Trophoblast cell (in vitro differentiated cells and primary cell): ENCODE measurements around the gene LRRC3B.
A peak's percentile ranks its signal among the peaks of the same experiment; 100 is the strongest.

ENCODE experiments used
- DNase-seq, 2 donors: peaks; one replicate each; pipeline ENCODE4 v3.0.0-alpha.2; 2016
- H2AFZ ChIP-seq: 2 replicates; pipeline ENCODE4 v1.6.1; 2013; ENCODE audit warnings: low read length, moderate library complexity, mild to moderate bottlenecking; ENCODE audit not compliant: insufficient read depth, poor library complexity
- H2AK5ac ChIP-seq: 2 replicates; pipeline ENCODE4 v1.6.1; 2013; ENCODE audit warnings: mild to moderate bottlenecking, low read length
- H2BK120ac ChIP-seq: 2 replicates; pipeline ENCODE4 v1.6.1; 2013; ENCODE audit warnings: low read length, mild to moderate bottlenecking, moderate library complexity; ENCODE audit not compliant: insufficient read depth, poor library complexity
- H2BK12ac ChIP-seq: 2 replicates; pipeline ENCODE4 v1.6.1; 2013; ENCODE audit warnings: mild to moderate bottlenecking, low read length, moderate library complexity
- H2BK5ac ChIP-seq: 2 replicates; pipeline ENCODE4 v1.6.1; 2013; ENCODE audit warnings: low read length, low read depth, moderate library complexity, mild to moderate bottlenecking; ENCODE audit not compliant: poor library complexity
- H3K14ac ChIP-seq: 2 replicates; pipeline ENCODE4 v1.6.1; 2013; ENCODE audit warnings: mild to moderate bottlenecking, low read length
- H3K18ac ChIP-seq: 2 replicates; pipeline ENCODE4 v1.6.1; 2013; ENCODE audit warnings: mild to moderate bottlenecking, low read length
- H3K23ac ChIP-seq: 2 replicates; pipeline ENCODE4 v1.6.1; 2013; ENCODE audit warnings: low read length
- H3K27ac ChIP-seq: 2 replicates; pipeline ENCODE4 v1.5.1; 2013; ENCODE audit warnings: low read depth, mild to moderate bottlenecking, inconsistent platforms, low read length, moderate library complexity
- H3K27me3 ChIP-seq: 2 replicates; pipeline ENCODE4 v1.6.1; 2013; ENCODE audit warnings: inconsistent platforms, mild to moderate bottlenecking, low read length, moderate library complexity; ENCODE audit not compliant: insufficient read depth
- H3K36me3 ChIP-seq, 2 experiments: 1 replicate in 1 of 2; 2 replicates in 1 of 2; pipeline ENCODE4 v1.6.1; 2013; ENCODE audit warnings: low read length in 2 of 2, mild to moderate bottlenecking in 2 of 2, moderate library complexity in 1 of 2; ENCODE audit not compliant: insufficient read depth in 2 of 2, control insufficient read depth in 1 of 2
- H3K4ac ChIP-seq: 2 replicates; pipeline ENCODE4 v1.6.1; 2013; ENCODE audit warnings: low read depth, mild to moderate bottlenecking, low read length, moderate library complexity
- H3K4me1 ChIP-seq, 2 experiments: 1 replicate in 1 of 2; 2 replicates in 1 of 2; pipeline ENCODE4 v1.6.1; 2013; ENCODE audit warnings: low read length in 2 of 2, mild to moderate bottlenecking in 2 of 2, moderate library complexity in 1 of 2; ENCODE audit not compliant: insufficient read depth in 2 of 2, control insufficient read depth in 1 of 2
- H3K4me2 ChIP-seq: 2 replicates; pipeline ENCODE4 v1.6.1; 2013; ENCODE audit warnings: inconsistent platforms, mild to moderate bottlenecking, low read length, moderate library complexity
- H3K4me3 ChIP-seq: 2 replicates; pipeline ENCODE4 v1.5.1; 2013; ENCODE audit warnings: mild to moderate bottlenecking, low read depth, low read length, inconsistent platforms
- H3K79me1 ChIP-seq: one replicate; pipeline ENCODE4 v1.6.1; 2013; ENCODE audit warnings: low read length
- H3K79me2 ChIP-seq: 2 replicates; pipeline ENCODE4 v1.6.1; 2013; ENCODE audit warnings: low read length, mild to moderate bottlenecking; ENCODE audit not compliant: control insufficient read depth, insufficient read depth, poor library complexity
- H3K9ac ChIP-seq: 2 replicates; pipeline ENCODE4 v1.6.1; 2013; ENCODE audit warnings: mild to moderate bottlenecking, low read length
- H3K9me3 ChIP-seq: 2 replicates; pipeline ENCODE4 v1.6.1; 2013; ENCODE audit warnings: low read depth, mild to moderate bottlenecking, control low read depth, inconsistent platforms, low read length; ENCODE audit not compliant: insufficient read depth
- H4K12ac ChIP-seq: 2 replicates; pipeline ENCODE4 v1.6.1; 2013; ENCODE audit warnings: low read depth, mild to moderate bottlenecking, low read length, moderate library complexity
- H4K8ac ChIP-seq: 2 replicates; pipeline ENCODE4 v1.6.1; 2013; ENCODE audit warnings: low read depth, mild to moderate bottlenecking, low read length, moderate library complexity
- H4K91ac ChIP-seq: one replicate; pipeline ENCODE4 v1.6.1; 2013; ENCODE audit warnings: low read depth, mild to moderate bottlenecking, low read length, moderate library complexity
- WGBS: extraction: QIAGEN DNeasy Blood & Tissue Kit; methylation state at CpG from one replicate; pipeline ENCODE4 v1.1.7; 2013; ENCODE audit warnings: missing lambda C conversion rate; ENCODE audit not compliant: insufficient read length, insufficient coverage; ENCODE audit errors: extremely low coverage; 5-methylcytosine and 5-hydroxymethylcytosine counted together

Gene LRRC3B

DNA sequence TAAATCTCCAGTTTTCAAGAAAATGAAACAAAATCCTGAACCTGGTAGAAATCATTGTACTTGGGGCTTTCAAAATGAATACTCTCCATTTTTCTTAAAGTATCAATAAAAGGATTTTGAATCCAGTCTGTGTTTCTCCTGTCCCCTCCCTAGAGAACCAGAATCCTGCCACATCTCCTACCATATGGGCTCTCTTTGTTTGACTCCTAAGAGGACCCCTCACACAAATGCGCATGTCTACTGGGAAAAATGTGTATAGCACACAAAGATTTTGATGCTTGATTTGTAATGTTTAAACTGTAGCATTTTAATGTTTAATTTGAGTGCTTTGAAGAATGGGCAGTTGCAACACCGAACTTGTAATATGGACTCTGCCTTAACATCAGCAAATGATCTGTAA is 25.9 kb downstream of the LRRC3B start:
- Histone ChIP-seq H4K12ac (no peak overlapping the region), H4K8ac (no peak overlapping the region), H3K9me3 (no peaks in the 10 kb centered on the region), H3K14ac (no peak overlapping the region), H3K18ac (no peak overlapping the region), H3K27me3 (no peaks in the 10 kb centered on the region), H3K4me2 (no peak overlapping the region), H3K4me3 (no peak overlapping the region), H3K27ac (no peak overlapping the region), H3K79me1 (no peaks in the 10 kb centered on the region), H3K23ac (no peak overlapping the region), H3K79me2 (no peaks in the 10 kb centered on the region), H3K36me3 (no peaks in the 10 kb centered on the region), H2AK5ac (no peak overlapping the region), H2BK12ac (no peak overlapping the region), H2BK120ac (no peak overlapping the region), H3K4me1 (no peaks in the 10 kb centered on the region), H2AFZ (no peak overlapping the region), H3K9ac (no peak overlapping the region), H4K91ac (no peak overlapping the region), H3K4ac (no peak overlapping the region), H2BK5ac (no peak overlapping the region)
- DNase-seq, result no peak
- no CpG with 5 or more reads among the region's 2 CpGs for WGBS

DNA sequence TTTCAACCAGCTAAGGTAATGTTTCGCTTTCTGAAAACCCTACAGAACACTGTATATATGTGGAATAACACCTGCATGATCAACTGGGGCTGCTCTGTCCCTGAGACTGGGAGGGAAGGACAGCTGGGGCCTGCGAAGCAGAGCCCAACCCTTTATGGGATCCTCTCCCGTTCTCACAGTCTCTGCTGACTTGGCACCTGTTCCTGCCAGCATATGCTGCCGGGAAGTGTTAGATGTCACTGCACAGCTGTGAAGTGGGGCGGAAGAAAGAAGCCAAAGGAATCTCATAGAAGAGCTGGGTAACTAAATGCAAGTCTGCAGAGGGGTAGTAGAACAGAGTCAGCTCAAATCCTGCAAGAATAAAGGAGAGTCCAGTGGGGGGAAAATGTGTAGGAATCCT is 29.6 kb downstream of the LRRC3B start:
- H4K91ac ChIP-seq, result no peak overlapping the region
- WGBS, result no CpG with 5 or more reads among the region's 5 CpGs
- no peak overlapping the region for H2AK5ac ChIP-seq
- H3K23ac ChIP-seq, result no peak overlapping the region
- H3K79me2 ChIP-seq, result no peaks in the 10 kb centered on the region
- no peaks in the 10 kb centered on the region for H3K4me1 ChIP-seq
- H3K79me1 ChIP-seq, result no peaks in the 10 kb centered on the region
- no peaks in the 10 kb centered on the region for H3K36me3 ChIP-seq
- no peak overlapping the region for H2BK5ac ChIP-seq
- H3K9me3 ChIP-seq, result no peaks in the 10 kb centered on the region
- H2AFZ ChIP-seq, result no peak overlapping the region
- H2BK120ac ChIP-seq, result no peak overlapping the region
- no peak for DNase-seq
- no peak overlapping the region for H3K9ac ChIP-seq
- H4K12ac ChIP-seq, result no peak overlapping the region
- no peak overlapping the region for H3K4me3 ChIP-seq
- no peak overlapping the region for H3K14ac ChIP-seq
- no peaks in the 10 kb centered on the region for H3K27me3 ChIP-seq
- no peak overlapping the region for H3K4ac ChIP-seq
- H4K8ac ChIP-seq, result no peak overlapping the region
- no peak overlapping the region for H3K18ac ChIP-seq
- H3K4me2 ChIP-seq, result no peak overlapping the region
- H2BK12ac ChIP-seq, result no peak overlapping the region
- H3K27ac ChIP-seq, result no peak overlapping the region

DNA sequence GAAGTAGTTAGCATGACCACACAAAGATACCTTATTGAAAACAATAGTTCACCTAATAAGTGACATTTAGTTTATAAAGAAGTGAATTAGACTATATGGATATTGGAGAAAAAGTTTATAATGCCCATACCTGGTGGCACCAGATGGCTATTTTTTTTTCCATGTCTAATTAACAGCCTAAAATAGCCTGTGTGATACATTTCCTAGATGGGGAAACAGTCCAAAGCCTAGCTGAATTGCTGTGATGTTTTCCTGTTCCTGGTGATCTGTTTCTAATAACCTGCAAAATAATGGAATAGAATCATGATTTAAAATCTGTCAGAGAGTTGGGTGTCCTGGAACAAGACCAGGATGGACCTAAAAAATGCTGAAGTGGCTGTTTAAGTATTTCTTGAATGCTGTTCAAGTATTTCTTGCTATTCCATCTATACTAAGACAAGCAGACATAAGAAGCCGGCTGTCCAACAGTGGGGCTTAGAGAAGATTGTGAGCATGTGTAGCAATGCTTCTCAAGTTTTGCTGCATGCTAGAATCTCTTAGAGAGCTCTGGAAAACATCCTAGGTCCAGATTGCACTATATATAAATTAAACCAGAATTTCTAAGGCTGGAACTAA is 31.3 kb downstream of the LRRC3B start:
- Histone ChIP-seq H4K91ac (no peak overlapping the region), H3K4ac (no peak overlapping the region), H2BK120ac (no peak overlapping the region), H3K27me3 (no peaks in the 10 kb centered on the region), H3K4me1 (no peaks in the 10 kb centered on the region), H3K18ac (no peak overlapping the region), H3K9ac (no peak overlapping the region), H2AK5ac (no peak overlapping the region), H3K14ac (no peak overlapping the region), H3K79me1 (no peaks in the 10 kb centered on the region), H3K9me3 (no peaks in the 10 kb centered on the region), H3K4me2 (no peak overlapping the region), H3K27ac (no peak overlapping the region), H4K8ac (no peak overlapping the region), H2BK5ac (no peak overlapping the region), H2BK12ac (no peak overlapping the region), H4K12ac (no peak overlapping the region), H3K4me3 (no peak overlapping the region), H2AFZ (no peak overlapping the region), H3K79me2 (no peaks in the 10 kb centered on the region), H3K23ac (no peak overlapping the region), H3K36me3 (no peaks in the 10 kb centered on the region)
- no peak for DNase-seq
- no CpG with 5 or more reads among the region's 1 CpG for WGBS

DNA sequence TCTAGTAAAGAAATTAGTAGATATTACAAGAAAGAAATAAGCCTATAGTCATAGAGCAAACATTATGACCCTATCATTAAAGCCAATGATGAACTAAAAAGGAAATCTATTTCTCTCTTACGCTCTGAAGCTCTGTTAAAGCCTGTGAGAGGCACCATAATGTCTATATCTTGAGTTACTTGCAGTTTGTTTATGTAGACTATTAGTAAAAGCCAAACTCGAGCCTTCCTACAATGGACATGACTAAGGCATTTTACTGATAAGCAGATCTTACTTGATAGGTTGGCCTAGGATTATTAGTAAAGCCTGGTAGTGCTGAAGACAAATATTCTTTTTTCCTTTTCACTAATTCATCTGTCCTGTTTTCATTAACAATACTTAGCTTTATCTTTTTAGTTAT is 32.7 kb downstream of the LRRC3B start:
- H3K14ac ChIP-seq, result no peak overlapping the region
- no peaks in the 10 kb centered on the region for H3K79me2 ChIP-seq
- WGBS, result no CpG with 5 or more reads among the region's 2 CpGs
- H3K9me3 ChIP-seq, result no peaks in the 10 kb centered on the region
- no peak overlapping the region for H2BK5ac ChIP-seq
- no peak overlapping the region for H3K27ac ChIP-seq
- no peak overlapping the region for H3K9ac ChIP-seq
- no peaks in the 10 kb centered on the region for H3K4me1 ChIP-seq
- no peak overlapping the region for H3K4ac ChIP-seq
- H2AK5ac ChIP-seq, result no peak overlapping the region
- H4K91ac ChIP-seq, result no peak overlapping the region
- no peak overlapping the region for H4K12ac ChIP-seq
- H3K27me3 ChIP-seq, result no peaks in the 10 kb centered on the region
- no peak overlapping the region for H2BK12ac ChIP-seq
- no peaks in the 10 kb centered on the region for H3K79me1 ChIP-seq
- peak in 1 of 2 donors; percentile 12 for DNase-seq
- H3K4me2 ChIP-seq, result no peak overlapping the region
- H3K36me3 ChIP-seq, result no peaks in the 10 kb centered on the region
- H4K8ac ChIP-seq, result no peak overlapping the region
- H3K4me3 ChIP-seq, result no peak overlapping the region
- H3K18ac ChIP-seq, result no peak overlapping the region
- no peak overlapping the region for H2AFZ ChIP-seq
- no peak overlapping the region for H2BK120ac ChIP-seq
- no peak overlapping the region for H3K23ac ChIP-seq
